HG03342 (cell line): ENCODE results near the gene MIER1.
A peak's percentile ranks its signal among the peaks of the same experiment; 100 is the strongest.
"Not testable (repeated sequence)": the region's sequence is repeated elsewhere in the genome, so short reads cannot be mapped to it uniquely, and the experiment has no call there.

Source experiments
- ATAC-seq: cut with Tn5 transposase; IDR thresholded peaks from one replicate; pipeline ENCODE4 v1.9.1; 2021; ENCODE audit warnings: mild to moderate bottlenecking, moderate library complexity; ENCODE audit not compliant: unreplicated experiment

The MIER1 gene

DNA sequence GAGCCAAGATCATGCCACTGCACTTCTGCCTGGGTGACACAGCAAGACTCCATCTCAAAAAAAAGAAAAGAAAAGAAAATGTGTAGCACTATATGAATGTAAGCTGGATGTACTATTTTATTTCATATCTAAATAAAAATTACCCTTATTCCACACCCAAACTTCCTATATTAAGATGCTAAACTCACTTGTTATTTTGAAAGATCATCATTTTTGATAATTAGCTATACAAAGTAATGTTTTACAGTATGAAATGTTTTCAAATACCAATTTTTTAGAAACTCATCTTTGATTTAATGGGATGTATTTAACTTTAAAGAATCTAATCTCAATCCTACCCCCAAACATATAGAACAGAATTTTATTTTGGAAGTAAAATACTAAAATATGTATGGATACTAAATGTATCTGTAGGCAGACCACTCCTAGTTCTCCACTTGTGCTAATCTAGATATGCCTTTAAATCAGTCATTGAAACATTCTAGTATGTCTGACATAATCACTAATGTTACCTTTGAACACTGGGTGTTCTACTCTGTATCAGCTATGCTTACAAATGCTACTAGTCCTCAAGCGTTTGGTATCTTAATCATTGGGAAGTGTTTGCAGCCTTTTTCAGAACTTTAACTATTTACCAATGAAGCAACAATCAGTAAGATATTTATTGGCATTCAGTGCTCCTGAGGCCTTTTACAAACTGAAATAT lies 12.9 kb downstream of the MIER1 start:
- no peak for ATAC-seq

DNA sequence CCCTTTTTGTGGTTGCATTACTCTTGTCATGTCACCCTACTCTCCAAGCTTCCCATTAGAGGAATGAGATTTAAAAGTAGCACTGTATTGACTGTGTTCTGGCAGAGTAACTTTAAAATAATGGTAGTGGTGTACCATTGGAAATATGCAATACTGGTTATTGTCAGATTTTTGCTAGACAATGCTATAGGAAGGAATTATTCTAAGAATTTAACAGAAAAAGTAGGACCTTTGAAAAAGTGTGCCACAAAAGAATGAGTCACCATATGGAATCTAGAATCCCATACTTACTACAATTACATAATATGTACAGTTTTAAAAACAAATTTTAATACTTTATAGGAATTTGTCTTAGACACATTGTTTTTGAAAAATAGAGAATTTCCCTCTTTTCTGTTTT lies 13.8 kb downstream of the MIER1 start:
- ATAC-seq = no peak

DNA sequence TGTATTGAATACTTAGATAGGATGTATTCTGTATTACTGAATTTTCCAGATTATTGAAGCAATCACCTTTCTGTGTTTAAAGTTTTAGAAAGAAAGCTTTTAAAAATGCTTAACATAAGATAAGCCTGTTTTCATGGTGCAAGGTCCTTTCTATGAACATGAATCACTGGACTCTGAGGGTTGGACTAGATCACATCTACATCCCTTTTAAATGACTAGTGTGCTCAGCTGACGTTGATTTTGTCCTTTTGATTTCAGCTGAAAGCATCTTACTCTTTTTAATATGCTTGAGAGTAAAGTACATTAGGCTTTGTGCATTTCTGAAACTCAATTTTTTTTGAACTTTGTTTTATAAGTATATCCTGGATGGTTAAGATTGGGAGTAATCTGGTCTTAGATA lies 16.2 kb downstream of the MIER1 start:
- no peak for ATAC-seq

DNA sequence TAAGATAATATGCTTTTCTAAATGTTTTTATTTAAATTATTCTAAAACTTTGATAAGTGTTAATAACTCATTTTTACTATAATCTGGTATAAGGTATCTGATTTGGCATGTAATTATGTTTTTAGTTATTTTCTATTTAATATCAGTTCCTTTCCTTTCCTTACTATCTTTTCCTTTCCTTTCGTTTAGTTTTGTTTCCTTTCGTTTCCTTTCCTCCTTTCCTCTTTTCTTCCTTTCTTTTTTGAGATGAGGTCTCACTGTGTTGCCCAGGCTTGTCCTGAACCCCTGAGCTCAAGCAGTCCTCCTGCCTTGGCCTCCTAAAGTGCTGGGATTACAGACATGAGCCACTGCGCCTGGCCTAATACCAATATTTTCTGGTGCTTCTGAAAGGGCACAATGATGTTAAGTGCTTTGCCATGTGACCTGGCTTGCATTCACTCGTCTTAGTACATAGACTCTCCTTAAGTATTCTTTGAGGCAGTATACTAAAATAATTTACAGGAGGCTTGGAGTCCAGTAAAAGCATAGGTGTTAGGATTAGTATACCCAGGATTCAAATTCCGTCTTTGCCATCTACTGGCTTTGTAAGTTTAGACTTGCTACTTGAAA lies 18.7 kb downstream of the MIER1 start:
- ATAC-seq = no peak

DNA sequence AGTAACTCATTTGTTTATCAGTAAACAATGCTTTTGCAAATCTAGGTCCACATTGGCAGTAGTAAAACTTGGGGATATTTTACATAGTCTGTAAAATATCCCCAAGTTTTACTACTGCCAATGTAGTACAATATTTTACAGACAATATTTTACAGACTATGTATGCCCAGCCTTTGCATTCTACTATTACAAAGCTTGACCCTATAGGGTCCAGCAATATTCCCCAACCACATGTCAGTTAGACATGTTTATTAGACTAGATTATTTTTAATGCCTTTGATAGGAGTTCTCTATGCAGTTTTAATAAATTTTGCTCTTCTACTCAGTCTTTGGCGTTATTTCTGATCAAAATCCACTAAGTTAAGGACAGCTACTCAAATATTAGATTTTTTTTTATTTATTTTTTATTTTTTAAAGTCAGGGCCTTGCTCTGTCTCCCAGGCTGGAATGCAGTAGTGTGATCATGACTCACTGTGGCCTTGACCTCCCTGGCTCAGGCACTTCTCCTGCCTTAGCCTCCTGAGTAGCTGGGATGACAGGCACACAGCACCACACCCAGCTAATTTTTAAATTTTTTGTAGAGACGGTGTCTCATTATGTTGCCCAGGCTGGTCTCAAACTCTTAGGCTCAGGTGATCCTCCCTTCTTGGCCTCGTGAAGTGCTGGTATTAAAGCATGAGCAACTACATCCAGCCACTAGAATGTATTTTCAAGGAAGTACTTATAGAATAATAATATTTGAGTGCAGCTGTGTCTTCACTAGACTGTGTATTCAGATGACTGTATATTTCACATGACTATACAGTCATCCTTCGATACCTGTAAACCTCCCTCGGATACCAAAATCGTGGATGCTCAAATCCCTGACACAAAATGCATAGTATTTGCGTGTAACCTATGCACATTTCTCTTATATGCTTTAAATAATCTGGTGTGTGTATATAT lies 19.8 kb downstream of the MIER1 start:
- no peak for ATAC-seq

DNA sequence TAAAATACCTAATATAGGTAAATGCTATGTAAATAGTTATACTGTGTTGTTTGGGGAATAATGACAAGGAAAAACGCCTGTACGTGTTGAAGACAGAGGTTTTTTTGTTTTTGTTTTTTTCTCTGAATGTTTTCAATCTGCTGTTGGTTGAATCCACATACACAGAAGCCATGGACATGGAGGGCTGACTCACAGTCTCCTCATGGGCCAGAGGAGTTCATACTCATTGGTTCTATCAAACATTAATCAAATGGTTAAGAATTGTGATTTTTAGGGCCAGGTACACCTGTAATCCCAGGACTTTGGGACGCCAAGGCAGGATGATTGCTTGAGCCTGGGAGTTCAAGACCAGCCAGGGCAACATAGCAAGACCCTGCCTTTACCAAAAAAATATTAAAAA lies 20.5 kb downstream of the MIER1 start:
- ATAC-seq = no peak

DNA sequence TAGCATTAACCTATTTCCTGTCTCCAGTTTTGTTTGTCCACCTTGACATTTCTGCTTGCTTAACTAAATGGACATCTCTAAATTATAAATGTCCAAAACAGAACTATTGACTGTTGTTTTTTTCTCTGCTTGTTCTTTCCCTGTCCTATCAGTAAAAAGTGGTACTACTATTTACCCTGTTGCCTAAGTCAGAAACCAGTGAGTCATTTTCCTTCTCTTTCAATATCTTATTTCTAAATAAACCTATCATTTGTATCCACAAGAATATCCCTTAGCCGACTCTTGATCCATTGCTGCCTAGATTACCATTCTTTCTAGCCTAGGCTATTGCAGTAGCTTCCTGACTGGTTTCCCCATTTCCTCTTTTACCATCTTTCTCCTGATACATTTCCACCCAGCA lies 22.5 kb downstream of the MIER1 start:
- no peak for ATAC-seq

DNA sequence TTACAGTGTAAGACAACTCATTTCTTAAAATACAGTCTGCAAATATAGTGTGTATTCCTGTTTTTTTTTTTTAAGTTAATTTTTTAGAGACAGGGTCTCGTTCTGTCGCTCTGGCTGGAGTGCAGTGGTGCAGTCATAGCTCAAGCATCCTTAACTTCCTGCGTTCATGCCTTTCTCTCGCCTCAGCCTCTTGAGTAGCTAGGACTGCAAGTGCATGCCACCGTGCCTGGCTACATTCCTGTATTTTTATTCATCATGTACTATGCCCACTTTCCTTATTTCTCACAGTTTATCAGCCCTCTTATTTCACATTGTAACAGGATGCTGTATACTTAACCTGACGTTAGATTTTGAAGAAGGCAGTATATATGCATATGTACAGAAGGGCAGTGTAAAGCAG lies 26.7 kb downstream of the MIER1 start:
- no peak for ATAC-seq

DNA sequence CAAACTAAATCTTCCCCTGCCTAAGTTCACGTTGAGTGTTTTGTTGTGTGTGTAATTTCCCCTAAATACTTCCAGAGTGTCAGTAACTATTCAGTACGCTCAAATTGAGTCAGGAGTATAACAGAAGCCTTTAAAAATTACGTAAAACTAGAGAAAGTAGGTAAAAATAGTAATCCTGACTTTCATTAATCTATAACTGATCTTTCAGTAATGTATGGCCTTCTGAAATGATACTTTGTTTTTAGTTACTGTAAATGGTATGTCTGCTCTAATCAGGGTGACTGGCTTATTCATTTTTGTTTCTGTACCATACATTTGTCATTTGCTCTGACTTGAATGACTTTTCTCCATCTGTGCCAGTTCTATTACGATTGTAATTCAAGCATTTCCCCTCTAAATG lies 29.4 kb downstream of the MIER1 start:
- ATAC-seq = peak; percentile 59

DNA sequence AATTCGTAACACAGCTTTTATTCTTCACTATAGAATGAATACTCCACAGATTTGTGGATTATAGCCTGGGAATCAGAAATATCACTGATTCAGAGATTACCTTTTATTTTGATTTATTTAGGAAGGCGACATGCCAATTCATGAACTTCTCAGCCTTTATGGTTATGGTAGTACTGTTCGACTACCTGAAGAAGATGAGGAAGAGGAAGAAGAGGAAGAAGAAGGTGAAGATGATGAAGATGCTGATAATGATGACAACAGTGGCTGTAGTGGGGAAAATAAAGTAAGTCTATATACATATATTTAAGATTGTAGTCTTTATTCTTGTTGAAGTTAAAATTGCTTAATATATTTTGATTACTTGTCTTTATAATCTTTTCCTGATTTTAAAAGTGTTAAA lies 33.1 kb downstream of the MIER1 start:
- no peak for ATAC-seq

DNA sequence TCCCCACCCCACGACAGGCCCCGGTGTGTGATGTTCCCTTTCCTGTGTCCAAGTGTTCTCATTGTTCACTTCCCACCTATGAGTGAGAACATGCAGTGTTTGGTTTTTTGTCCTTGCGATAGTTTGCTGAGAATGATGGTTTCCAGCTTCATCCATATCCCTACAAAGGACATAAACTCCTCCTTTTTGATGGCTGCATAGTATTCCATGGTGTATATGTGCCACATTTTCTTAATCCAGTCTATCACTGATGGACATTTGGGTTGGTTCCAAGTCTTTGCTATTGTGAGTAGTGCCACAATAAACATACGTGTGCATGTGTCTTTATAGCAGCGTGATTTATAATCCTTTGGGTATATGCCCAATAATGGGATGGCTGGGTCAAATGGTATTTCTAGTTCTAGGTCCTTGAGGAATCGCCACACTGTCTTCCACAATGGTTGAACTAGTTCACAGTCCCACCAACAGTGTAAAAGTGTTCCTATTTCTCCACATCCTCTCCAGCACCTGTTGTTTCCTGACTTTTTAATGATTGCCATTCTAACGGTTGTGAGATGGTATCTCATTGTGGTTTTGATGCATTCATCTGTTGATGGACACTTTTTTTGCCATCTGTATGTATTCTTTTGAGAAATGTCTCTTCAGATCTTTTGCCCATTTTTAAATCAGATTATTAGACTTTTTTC lies 41.5 kb downstream of the MIER1 start:
- not testable (repeated sequence) for ATAC-seq

DNA sequence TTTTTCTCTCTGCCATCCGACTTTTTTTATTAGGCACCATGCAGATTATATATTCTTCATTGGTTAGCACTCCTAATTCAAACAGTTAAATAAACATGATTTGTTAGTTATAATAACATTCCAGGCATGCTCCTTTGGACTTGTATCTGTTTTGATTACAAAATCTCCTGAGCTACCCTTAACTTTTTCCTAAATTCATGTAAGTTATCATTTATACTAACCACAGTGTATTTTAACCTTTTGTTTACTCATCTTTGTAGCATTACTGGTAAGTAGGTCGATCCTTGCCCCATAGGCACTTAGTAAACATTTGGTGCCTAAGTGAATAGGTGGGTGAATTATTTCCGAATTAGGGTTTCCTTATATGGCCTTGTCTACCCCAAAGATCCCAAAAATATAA lies 43.8 kb downstream of the MIER1 start:
- no peak for ATAC-seq

DNA sequence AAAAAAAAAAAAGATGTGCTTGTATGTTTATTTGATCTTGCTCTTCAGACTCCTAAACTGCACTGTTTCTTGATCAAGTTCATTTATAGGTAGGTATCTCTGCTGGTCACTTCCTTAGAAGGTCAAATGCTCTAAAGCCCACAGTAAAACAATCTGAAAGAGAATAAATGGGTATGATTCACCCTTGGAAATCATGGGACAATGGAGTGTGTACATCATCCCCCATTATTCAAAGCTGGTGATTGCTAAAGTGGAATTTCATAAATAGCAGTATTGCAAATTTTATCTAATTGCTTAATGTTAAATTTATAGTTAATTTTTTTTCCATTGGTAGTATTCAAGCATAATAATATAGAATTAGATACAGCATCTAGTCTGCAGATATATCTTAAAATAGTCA lies 53.4 kb downstream of the MIER1 start:
- ATAC-seq = no peak

DNA sequence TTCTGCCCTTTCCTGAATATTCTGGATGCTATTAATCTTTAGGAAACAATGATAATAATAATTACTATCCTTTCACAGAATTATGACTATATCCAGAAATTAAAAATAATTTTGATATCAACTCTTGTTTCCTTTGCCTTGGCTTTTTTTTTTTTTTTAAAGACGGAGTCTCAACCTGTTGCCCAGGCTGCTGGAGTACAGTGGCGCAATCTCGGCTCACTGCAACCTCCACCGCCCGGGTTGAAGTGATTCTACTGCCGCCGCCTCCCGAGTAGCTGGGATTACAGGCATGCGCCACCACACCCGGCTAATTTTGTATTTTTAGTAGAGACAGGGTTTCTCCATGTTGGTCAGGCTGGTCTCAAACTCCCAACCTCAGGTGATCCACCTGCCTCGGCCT lies 54.8 kb downstream of the MIER1 start:
- ATAC-seq = not testable (repeated sequence)

DNA sequence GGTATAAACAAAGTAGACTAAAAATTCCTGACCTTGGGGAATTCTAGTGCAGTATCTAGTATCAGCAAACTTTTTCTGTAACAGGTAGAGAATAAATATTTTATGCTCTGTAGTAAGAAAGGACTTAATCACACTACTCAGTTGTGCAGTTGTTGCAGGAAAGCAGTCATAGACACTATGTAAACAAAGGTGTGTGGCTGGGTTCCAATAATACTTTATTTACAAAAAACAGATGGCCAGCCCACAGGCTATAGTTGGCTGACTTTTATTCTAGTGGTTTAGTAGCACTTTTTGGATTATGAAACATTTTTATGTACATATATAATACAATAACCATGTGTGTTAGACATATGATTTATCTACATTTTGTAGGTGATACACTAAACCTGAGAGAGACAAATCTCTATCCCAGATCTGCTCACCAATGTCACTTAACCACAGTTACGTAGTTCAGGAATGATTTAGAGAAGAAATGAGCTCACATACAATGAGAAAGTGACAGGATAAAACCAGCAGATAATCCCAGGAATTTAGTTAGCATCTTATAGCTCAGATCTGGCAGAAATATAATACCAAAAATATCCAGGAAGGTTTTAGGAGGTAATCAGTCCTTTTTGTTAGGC lies 56.1 kb downstream of the MIER1 start:
- ATAC-seq = no peak

DNA sequence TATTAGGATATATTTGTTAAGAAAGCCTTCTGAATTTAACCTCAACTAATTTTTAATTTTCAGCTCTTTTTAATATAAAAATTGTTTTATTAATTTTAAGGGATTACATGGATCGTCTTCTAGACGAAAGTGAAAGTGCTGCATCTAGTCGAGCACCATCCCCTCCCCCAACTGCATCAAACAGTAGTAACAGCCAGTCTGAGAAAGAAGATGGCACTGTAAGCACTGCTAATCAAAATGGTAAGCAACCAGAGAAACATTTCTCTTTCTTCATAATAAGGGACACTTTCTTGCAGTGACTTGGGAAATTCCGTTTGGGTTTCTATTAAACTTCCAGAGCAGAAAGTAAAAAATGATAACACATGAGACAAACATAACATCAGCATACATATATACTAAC lies 56.9 kb downstream of the MIER1 start:
- ATAC-seq = no peak

DNA sequence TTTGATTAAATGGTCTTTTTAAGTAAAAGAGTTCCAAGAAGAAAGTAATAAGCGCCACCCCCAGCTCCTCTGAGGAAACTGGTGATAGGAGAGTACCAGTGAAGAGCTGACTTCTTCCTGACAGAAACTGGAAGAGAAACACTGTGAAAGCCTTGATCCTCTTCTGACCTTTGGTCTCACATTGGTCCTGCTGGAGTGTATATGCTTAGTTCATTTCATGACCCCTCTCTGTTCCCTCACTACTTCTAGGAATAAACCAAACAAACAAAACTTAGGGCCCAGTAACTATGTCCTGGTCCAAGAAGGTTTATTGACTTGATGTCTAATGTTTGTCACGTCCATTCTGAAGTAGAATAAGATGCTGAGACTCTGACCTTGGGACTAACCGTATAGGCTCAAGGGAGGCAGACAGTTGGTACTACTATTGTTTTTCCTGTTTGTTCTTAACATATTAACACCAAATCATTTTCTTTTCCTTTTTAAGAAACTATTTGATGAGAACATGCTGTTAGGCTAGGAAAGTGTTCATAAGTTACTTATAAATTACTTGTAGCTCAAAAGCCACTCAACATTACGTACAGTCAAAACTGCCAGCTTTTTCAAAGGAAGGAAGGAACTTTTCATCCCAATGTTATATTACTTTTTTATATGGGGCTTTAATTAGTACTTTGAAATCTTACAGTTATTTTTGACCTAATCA lies 57.9 kb downstream of the MIER1 start:
- ATAC-seq = peak; percentile 51

DNA sequence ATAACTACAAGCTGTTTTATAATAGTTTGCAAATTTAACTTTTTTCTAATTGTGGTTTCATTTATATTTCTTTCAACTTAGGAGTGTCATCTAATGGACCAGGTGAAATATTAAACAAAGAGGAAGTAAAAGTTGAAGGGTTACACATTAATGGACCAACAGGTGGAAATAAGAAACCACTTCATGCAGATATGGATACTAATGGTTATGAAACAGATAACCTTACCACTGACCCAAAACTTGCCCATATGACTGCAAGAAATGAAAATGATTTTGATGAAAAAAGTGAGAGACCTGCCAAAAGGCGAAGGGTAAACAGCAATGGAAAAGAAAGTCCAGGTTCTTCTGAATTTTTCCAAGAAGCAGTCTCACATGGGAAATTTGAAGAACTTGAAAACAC lies 59.7 kb downstream of the MIER1 start:
- peak; percentile 86 for ATAC-seq

DNA sequence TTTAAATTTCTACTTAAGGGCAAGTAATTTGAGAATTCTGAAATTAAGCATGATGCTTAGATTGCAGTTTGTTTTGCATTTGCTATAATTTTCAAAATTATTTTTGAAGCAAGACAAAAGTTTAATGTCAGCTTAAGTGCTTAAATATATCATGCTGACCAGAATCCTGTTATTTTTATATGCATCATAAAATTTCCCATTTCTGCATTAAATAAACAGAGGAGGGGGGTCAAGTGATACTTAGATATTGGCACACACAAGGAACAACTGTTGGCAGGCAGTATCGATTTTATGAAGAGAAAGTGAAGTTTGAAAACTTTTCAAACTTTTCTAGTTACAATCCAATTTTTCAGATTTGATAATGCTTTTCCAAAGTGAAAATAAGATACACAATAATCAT lies 61.0 kb downstream of the MIER1 start:
- ATAC-seq = no peak

DNA sequence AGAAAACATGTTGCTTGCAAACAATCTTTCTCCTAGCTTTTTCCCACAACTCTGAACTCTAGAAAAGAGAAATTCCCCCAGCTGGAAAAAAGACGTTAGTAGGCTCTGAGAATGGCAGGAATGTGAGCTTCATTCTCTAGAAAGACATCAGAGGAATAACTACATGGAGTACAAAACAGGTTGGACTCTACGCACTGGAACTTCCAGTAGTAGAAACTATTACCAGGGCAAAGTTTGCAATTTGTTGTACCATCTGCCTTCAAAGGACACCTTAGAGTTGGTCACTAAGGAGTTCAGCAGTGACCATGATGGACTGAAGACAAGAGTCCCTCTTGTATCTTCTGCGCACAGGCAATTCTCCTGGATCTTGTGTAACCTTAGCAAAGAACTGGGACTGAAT lies 68.3 kb downstream of the MIER1 start:
- ATAC-seq = no peak
